Nasal cavity respiratory epithelium epithelial cell of viscerocranial mucosa (primary cell): Measurements from ENCODE around the gene OARD1. TPM values are rescaled to one million over a fixed set of nuclear protein-coding genes. Genes with fewer than 3 reads are reported as not detected.

Experiments
- total RNA-seq: library from RNA; depleted of rRNA; stranded (reverse); fragments of >200 nt; gene quantifications from 2 replicates; pipeline ENCODE4 v1.2.3, GENCODE V29; 2014

The OARD1 gene, protein sequence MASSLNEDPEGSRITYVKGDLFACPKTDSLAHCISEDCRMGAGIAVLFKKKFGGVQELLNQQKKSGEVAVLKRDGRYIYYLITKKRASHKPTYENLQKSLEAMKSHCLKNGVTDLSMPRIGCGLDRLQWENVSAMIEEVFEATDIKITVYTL
- total RNA-seq = 16.4 and 23.2 TPM in 2 replicates

DNA sequence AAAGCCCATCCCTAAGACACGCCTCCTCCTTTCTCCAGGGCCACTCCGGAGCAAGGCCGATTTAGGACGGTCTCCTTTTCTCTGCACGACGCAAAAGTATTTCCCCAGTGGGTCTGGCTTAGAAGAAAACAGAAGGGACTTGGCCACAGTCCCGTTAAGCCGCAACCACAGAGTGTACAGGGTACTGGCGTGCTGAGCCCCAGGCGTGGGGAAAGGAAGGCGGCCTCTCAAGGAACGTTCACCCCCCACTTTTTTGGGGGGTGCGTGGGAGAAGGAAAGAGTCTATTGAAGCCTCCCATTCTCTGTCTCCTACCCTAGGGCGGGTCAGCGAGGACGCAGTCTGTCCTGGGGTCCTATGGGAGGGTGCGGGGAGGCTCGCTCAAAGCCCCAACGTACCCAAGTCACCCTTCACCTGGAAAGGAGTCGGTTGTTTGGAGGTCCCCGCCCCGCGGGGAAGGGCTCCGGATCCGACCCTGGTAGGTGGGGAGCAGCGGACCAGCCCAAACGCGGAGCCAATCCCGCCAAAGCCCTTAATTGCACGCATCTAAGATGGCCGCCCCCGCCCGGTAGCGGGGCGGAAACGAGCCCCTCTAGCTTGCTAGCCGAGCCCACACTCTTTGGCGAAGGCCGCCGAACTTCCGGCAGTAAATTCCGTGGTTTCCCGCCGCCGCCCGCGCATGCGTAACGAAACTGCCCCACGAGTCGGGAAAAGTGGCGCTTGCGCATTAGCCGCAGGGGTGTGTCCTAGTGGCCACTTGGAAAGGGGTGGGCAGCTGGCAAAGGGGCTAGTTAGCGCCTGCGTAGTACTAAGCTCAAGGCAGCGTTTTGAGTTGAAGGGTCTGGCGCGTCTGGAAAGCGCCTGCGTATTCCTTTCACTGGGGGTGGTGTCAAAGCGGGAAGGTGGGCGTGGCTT is at the start of gene OARD1:
OARD1 (minus strand) TSS at position 434 of the 913 bp plus-strand sequence. CDS start 722 bp downstream, outside the sequence.

DNA sequence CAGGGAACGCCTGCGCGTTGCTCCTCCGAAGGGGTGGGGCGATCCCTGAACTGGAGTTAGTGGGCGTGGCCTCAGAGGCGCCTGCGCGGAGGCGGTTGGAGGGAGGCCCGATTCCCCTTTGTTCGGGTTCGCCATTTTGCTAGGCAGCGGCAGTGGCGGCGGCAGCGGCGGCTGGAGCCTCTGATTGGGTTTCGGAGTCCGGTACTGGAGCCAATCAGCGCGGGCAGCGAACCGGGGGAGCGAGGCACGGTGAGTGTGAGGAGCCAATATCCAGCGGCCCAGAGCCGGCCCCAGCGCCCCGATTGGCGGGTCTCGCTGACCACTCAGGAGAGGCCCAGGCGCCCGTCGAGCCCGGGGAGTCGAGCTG is 663 bp upstream of the OARD1 start, which contains the start of gene NFYA:
NFYA (plus strand) TSS at position 139 of the 367 bp plus-strand sequence. CDS start 6,116 bp downstream, outside the sequence.

DNA sequence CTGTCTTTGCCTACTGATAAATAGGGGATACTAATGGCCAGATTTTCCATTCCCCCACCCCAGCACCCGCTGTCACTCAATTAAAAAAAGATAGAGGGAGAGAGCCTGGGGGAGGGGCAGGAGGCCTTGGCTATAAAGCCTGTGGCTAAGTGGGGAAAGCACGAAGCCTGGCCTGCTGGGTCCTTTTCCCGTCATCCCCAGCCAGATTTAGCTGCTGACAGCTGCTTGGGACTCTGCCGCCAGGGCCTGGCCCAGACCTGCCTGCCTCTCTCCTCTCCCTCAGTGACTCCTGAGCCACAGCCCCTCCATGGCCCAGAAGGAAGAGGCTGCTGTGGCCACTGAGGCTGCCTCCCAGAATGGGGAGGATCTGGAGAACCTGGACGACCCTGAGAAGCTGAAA is 19.1 kb downstream of the OARD1 start, which contains the start of gene APOBEC2:
APOBEC2 (plus strand) TSS at position 162 of the 400 bp plus-strand sequence; CDS start at position 308, 146 bp downstream.

DNA sequence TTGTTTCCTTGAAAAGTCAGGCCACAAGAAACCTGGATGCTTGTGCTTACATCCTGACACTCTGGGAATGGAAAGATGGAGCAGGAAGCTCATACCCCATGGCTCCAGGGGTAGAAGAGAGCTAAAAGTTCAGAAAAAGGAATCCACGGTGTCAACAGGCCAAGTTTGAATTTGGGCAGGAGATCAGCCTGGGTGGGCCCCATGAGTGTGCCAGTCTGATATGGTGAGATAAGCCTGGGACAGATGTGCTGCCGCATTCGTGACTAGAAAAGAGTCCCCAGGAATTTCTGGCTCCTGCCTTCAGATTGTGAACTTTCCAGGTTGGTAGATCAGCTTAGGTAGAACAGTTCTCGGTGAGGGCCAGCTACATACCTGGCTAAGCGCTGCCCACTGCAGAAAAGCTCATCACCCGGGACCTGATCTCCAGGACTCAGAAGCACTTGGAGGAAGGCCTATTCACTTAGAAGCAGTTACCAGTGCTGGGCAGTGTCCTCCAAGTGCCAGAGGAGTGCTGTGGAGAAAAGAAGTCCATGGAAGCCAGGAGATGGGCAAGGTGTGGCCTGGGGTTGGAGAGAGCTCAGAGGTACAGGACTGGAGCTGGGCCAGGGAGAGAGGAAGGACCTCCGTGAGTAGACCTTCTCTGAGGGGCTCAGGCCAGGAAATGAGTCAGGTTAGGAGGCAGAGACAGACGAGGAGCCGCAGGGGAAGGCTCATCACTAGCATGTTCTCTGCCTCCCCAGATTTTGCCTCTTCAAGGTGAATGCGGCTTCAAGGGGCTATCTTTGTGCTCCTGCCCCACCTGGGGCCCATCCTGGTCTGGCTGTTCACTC is 29.7 kb downstream of the OARD1 start, which contains the start of gene TSPO2:
TSPO2 (plus strand) TSS at position 242 of the 830 bp plus-strand sequence; CDS start at position 761, 519 bp downstream.

DNA sequence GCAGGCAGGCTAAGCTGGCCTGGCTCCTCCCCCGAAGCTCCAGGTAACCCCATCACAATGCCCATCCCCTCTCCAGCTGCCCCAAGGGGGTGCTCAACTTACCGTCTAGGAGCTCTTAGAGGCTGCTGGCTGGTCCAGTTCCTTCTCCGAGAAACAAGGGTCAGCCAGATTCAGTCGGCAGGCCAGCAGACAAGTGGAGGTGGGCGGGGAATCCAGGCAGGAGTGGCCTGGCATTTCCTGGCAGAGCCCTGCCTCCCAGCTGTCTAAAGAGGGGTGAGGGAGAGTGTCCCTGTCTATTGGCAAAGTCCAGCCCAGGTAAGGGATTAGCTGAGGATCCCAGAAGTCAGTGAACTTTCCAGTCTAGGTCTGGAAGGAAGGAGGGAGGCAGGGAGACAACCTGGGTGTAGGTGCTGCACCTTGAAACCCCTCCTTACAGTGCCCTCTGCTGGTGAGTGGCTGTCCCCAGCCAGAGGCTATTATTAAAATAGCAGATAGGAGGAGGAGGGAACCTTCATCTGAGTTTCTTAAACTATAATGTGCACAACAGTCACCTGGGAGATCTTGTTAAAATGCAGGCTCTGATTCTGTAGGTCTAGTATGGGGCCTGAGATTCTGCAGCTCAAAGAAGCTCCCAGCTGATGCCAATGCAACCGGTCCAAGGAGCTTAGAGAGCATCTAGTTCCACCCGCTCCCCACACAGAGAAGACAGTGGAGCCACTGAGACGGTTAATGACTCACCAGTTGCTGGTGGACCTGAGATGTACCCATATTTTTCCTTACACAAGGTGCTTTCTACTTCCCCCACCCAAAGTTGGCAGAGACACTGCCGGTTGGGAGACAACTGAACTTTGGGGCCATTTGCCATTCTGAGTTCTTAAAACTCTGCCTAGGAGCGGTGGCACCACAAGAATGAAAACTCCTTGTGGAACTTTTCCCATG is 32.8 kb downstream of the OARD1 start, which contains the start of gene UNC5CL:
UNC5CL (minus strand) TSS at position 162 of the 939 bp plus-strand sequence. CDS start 4,147 bp downstream, outside the sequence.

Other genes with a start within 250 kb of the OARD1 start
- gene UNC5CL, start 33.1 kb downstream of the OARD1 start, total RNA-seq = 0.14 and 0.34 TPM in 2 replicates
- not detected in 2 replicates for gene TSPO2, start 29.9 kb downstream of the OARD1 start, total RNA-seq
- gene APOBEC2, start 19.2 kb downstream of the OARD1 start, total RNA-seq = not detected in 2 replicates
- 34.2 and 44.8 TPM in 2 replicates for gene NFYA, start 618 bp upstream of the OARD1 start, total RNA-seq
- gene TREML1, start 82.0 kb upstream of the OARD1 start, total RNA-seq = not detected in 2 replicates
- gene TREM2, start 90.8 kb upstream of the OARD1 start, total RNA-seq = 0.36 and 1.4 TPM in 2 replicates
- gene TREML2, start 128.8 kb upstream of the OARD1 start, total RNA-seq = under 0.01 TPM in 1 of 2 replicates, not detected in the other
- not detected in 2 replicates for gene TREML4, start 156.0 kb upstream of the OARD1 start, total RNA-seq
- gene TREM1, start 214.3 kb upstream of the OARD1 start, total RNA-seq = 0.34 and 0.43 TPM in 2 replicates